Inflammatory macrophage treated with lipopolysaccharide for 1 hour (primary cell): Measurements from ENCODE around the gene ADAMTSL5.
A peak's percentile ranks its signal among the peaks of the same experiment; 100 is the strongest.
"Not testable (repeated sequence)": the region's sequence is repeated elsewhere in the genome, so short reads cannot be mapped to it uniquely, and the experiment has no call there.

Source experiments
- DNase-seq, 2 donors: peaks; one replicate each; pipeline ENCODE4 v3.0.0-alpha.2; 2020 to 2022

ADAMTSL5 gene

DNA sequence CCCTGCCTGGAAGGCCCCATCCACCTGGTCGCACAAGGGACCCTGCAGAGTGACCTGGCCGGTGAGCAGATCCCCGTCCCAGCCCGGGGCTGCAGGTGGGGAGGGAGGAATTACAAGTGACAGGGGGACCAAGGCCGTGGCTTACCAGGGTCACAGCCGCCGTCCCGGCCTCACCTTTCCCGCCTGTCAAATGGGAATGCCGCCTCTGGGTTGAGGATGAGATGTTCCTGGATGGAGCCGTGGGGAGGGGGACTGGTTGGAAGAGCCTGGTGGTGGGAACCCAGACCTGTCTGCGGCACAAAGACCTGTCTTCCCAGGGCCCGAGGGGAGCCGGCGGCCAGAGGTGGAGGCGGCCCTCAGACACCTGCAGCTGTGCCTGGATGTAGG lies 16.6 kb upstream of the ADAMTSL5 start:
- DNase-seq, result no peak

DNA sequence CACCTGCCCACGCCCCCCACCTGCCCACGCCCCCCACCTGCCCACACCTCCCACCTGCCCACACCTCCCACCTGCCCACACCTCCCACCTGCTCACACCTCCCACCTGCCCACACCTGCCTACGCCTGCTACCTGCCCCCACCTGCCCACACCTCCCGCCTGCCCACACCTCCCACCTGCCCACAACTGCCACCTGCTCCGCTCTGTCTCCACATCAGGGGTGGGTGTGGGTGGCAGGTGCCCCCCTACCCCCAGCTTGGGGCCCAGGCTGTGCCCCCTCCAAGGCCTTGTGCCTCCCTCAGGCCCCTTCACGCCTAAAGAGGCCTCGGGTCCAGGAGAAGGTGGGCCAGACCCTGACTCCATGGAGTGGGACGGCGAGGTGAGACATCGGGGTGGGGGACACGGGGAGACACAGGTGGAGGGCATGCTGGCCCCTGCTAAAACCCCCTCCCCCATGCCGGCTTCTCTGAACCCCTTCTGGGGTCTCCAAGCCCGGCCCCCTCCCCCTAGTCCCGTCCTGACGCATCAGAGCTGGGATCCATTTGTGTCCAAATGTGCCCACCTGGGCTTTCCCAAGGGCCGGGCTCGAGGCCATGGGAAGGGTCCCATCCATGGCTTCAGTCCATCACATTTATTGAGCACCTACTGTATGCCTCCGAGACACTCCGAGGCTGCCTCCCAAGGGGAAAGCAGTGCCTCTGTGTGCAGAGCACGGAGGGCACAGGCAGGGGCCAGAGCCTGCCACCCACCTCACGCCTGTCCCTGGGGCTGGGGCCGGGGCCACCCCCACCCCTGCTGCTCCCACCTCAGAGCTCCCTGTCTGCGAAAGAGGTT lies 16.0 kb upstream of the ADAMTSL5 start:
- DNase-seq, result no peak

DNA sequence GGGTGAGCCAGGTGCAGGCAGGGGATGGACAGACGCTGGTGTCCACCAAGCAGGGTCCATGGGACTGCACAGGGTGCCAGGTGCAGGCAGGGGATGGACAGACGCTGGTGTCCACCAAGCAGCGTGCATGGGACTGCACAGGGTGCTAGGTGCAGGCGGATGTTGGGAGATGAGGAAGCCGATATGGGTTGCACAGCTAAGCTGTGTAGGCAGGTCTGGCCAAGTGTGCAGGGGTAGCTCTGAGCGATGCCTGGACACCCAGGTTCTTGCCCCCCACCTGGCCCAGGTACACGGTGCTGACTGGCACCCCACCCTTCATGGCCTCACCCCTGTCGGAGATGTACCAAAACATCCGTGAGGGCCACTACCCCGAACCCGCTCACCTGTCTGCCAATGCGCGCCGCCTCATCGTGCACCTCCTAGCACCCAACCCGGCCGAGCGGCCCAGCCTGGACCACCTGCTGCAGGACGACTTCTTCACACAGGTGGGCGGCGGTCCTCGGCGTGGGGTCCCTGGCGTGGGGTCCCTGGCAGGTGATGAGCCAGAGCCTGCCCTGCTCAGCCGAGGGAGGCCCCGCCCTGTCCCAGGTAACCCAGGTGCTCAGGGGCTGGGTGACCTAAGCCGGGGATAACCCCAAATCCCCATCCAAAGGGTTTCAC lies 15.0 kb upstream of the ADAMTSL5 start:
- DNase-seq, result no peak

DNA sequence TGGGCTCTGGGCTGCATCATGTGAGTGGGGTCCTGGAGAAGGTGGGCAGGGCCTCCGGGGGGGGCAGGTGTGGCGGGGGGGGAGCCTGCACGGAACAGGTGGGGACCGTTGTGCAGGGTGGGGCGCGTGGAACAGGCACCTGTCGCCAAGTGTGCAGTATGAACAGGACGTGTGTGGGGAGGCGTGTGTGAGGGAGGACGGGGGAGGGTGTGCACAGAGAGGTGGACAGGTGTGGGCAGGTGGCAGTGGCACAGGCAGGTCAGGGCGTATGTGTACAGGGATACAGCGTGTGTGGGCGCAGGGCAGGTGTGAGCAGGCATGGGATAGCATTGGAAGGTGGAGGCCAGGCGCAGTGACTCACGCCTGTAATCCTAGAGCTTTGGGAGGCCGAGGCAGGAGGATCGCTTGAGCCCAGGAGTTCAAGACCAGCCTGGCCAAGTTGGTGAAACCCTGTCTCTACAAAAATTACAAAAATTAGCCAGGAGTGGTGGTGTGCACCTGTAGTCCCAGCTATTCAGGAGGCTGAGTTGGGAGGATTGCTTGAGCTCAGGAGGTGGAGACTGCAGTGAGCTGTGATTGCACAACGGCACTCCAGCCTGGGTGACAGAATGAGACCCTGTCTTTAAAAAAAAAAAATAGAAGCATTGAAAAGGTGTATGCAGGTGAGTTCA lies 14.3 kb upstream of the ADAMTSL5 start:
- no peak for DNase-seq

DNA sequence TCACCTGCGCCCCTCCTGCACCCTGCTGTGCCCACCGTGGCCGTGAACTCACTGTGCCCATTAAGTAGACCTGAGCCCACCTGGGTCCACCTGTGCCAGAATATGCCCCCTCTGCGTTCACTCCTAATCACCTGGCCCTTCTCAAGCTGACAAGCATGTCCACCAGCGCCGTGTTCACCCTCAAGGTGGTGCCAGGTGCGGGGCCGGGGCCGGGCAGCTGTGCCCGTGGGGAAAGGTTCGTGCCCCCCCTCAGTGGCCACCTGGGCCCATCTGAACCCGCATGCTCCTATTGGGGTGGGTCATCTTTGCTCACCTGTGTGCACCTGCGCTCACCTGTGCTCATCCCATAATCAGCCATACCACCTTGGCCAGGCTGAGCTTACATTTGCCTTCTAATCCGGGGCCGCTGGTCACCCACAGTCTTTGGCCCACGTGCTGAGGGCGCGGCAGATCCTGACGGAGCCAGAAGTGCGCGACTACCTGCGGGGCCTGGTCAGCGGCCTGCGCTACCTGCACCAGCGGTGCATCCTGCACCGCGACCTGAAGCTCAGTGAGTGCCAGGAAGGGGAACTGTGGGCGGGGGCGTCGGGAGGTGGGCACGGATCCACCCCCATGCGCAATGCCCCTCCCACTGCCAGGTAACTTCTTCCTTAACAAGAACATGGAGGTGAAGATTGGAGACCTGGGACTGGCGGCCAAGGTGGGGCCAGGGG lies 13.4 kb upstream of the ADAMTSL5 start:
- no peak for DNase-seq

DNA sequence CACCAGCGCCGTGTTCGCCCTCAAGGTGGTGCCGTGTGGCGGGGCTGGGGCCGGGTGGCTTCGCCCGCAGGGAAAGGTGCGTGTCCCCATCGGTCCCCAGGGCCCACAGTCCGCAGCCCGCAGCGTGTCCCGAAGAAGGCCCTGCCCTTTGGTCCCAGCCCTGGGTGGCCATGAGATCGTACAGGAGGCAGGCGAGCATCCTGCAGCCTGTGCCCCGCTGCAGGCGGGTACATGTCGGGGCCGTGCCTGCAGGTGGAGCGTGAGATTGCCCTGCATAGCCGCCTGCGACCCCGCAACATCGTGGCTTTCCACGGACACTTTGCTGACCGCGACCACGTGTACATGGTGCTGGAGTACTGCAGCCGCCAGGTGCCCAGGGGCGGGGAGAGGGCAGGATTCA lies 12.5 kb upstream of the ADAMTSL5 start:
- DNase-seq, result no peak

DNA sequence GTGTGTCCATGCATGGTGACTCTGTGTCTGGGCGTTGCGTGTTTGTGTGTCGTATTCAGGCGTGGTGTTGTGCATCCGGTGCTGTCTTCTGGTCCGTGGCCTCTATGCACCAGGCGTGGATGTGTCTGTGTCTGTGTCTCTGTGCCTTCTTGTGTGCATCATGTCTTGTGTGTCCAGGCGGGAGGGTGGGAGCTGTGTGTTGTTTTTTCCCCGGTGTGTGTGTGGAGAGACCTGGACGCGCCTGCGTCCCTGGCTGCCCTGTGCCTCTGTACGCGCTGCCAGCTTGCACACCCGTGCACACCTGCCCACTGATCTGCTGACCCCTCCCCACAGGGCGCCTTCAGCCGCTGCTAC lies 12.1 kb upstream of the ADAMTSL5 start:
- DNase-seq, result no peak

DNA sequence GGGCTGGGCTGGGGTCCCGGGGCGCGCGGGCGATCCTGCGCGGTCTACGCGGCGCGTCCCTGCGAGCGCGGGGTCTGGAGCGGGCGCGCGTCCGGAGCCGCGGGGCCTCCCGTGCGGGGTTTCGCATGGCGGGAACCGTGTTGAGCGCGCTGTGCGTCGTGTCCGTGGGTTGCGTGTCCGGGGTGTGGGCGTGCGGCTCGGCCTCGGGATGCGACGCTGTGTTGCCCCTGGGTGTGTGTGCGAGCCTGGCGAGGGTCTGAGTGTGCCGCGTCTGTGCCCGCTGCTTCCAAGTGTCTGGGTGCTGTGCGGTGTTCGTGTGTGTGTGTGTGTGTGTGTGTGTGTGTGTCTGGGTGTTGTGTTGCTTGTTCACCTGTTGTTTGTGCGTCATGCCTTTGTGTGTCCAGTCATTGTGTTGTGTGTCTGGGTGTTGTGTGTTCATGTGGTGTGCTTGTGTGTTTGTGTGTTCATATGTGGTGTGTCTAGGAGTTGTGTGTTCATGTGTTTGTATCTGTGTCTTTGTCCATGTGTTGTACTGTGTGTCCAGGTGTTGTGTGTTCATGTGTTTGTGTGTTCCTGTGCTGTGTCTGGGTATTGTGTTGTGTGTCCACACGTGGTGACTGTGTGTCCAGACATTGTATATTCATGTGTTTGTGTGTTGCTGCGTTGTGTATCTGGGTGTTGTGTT lies 11.6 kb upstream of the ADAMTSL5 start:
- DNase-seq, result no peak

DNA sequence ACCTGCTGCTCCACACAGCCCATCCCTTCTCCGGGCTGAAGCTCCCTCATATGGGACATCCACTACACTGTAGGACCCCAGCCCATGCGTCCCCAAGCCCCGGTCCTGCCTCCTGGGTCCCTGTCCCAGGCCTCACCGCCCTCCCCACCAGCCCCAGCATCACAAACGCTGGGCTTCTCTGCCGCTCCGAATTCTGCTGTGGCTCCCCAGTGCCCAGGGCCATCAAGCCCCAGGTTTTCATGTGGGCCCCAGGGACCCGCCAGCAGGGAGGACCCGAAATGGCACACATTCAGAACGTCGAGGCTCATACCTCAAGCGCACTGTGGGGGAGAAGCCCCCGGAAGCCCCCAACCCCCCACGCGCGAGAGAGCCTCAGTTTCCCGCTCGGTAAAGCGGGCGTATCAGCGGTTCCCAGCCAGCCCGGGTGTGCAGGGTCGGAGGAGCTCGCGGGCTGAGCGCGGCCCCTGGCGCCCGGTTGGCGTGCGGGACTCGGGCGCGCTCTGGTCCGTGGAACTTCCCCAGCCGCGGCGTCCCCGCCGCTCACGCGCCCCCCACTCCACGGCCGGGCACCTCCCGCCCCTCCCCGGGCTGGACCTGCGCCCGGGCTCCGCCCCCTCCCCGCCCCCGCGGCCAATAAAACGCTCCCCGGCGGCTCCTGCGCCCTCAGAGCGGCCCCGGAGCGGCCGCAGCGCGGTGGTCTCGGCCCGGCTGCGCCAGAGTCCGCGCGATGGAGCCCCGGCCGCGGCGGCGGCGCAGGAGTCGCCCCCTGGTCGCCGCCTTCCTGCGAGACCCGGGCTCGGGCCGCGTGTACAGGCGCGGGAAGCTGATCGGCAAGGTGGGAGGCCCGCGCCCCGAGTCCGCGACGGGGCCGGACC lies 10.8 kb upstream of the ADAMTSL5 start, which contains the start of gene PLK5:
Gene PLK5, plus strand, starts transcription at position 666 of the 875 bp plus-strand sequence. CDS start 2,920 bp downstream, outside the sequence.
- no peak for DNase-seq

DNA sequence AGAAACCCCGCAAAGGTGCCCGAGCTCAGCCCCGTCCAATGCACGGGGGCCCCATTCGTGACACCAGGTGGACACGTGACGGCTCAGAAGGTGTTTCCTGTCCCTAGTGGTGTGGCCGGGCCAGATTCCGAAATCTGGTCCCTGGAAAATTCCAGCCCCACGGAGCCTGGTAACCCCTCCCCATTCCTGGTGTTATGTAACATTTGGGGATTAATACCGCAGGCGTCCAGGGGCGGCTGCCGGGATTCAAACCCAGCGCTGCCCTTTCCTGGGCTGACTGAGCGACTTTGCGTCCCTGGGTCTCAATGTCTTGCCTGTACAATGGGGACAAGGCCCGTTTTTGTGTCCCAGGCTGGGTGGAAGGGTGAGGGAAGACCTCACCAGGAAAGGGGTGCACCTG lies 10.0 kb upstream of the ADAMTSL5 start:
- no peak for DNase-seq

DNA sequence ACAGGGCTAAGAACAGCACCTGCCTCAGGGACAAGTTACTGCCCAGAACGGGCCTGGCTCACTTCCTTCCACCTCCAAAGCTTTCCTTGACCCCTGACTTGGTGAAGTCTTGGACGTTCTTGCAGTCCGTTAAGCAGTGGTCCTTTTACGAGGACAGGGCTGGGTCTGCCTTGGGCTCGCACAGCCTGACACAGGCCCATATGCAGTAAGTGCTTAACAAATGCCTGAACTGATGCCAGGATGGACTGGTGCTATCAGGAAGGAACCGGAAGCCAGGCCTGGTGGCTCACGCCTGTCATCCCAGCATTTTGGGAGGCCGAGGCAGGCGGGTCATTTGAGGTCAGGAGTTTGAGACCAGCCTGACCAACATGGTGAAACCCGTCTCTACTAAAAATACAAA lies 9.2 kb upstream of the ADAMTSL5 start:
- no peak for DNase-seq

DNA sequence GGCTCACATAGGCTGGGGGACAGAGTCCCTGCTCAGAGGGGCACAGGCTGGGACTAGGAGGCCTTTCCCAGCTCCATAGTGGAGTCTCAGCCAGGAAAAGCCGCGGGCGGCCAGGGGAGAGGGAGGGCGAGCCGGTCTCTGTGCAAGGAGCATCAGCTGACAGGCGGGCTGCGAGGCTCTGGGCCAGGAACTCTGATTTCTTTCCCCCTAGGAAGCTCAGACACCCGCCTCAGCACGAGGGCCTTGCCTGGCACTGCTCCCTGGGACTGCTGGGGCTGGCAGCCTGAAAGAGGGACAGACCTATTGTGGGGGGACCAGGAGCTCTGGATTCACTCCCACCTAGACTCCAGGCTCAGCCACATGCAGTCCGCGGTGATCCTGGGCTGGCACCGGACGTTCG lies 8.8 kb upstream of the ADAMTSL5 start:
- no peak for DNase-seq

DNA sequence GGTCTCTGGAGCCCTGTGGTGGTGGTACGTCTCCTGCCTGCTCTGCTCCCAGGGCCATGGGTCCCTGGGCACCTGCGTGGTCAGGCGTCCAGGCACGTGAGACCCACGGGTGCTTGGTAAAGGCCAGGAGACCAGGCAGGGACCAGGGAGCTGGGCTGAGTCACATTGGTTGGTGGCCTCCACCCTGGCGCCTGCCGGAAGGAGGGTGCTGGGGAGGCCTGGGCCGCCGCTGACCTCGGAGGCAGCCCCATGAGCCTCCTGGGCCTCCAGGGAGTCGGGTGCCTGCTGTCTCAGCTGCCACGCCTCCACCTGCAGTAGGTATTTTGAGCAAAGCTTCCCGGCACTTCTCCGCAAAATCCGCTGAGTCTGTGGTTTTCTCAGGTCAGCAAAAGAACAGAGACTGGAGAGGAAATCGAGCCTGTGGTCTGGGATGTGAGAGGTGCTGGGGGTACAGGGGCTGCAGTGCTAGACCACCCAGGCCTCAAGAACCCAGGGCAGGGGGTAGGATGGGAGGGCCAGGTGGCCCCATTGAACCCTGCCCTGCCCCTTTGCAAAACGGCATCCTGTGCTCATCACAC lies 7.5 kb upstream of the ADAMTSL5 start:
- DNase-seq, result no peak

DNA sequence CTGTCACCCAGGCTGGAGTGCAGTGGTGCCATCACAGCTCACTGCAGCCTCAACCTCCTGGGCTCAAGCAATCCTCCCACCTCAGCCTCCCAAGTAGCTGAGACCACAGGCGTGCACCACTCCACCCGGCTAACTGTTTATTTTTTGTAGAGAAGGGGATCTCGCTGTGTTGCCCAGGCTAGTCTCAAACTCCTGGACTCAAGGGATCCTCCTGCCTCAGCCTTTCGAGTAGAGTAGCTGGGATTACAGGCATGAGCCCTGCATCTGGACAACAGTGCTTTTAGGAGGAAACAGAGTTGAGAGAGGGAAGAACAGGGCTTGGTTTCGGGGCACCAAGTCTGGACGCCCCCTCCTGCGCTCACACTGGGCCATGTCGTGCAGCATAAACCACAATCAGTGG lies 7.0 kb upstream of the ADAMTSL5 start:
- DNase-seq, result not testable (repeated sequence)

DNA sequence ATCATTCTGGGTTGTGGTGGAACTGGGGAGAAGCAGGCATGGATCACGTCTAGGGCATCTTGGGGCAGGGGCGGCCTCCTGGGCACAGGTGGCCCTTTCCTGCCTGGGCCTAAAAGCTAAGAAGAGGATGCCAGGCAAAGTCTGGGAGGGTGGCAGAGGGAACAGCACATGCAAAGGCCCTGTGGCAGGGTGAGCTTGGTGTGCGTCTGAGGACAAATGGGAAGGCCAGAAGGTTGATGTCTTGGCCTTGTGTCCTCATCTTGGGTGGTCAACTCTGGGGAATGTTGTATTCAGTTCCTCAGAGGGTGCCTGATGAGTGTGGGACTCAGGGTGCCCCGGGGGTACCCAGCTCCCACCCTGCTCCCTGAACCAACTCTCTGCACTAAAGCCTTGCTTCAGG lies 5.7 kb upstream of the ADAMTSL5 start:
- no peak for DNase-seq

DNA sequence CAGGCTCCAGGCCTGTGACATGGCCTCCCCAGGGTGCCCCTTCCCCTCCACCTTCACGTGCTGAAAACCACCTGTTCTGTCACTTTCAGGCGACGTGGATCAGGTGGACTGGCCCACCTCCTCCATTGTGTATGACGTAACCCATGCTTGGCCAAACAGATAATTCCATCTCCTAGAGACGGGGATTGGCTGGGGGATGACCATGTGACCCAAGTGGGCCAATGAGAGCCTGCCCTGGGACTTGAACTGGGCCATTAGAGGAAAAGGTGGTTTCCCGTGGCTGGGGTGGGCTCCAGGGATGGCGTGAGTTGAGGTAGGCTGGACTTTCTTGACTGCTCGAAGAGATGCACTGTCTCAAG lies 3.6 kb upstream of the ADAMTSL5 start:
- no peak for DNase-seq

DNA sequence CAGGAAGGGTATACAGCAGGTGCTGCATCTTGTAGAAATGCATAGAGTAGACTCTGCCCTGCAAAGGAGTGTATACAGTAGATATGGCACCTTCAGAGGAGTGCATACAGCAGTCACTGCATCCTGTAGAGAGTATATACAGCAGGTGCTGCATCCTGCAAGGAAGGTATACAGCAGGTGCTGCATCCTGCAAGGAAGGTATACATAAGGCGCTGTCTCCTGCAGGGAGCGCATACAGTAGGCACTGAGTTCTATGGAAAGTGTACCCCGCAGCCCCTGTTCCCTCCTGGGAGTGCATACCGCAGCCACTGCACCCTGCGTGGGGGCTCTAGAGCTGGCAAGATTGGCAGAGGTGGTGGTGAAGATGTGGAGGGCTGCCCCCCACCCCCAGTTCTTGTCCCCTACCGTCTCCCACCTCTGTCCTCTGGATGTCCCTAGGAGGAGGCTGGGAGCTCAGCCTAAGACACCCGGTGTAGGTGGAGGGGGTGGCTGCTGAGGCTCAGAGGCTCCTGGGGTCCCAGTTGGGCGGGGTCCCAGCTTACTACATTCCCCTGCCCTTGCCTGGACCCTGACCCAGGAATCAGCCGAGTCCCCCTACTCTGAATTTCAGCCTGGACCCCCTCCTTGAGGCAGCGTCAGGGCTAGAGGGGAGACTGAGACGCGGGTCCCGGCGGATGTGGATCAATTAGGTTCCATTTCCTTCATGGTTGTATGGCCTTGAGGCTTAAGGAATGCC lies 2.3 kb upstream of the ADAMTSL5 start:
- DNase-seq, result no peak

DNA sequence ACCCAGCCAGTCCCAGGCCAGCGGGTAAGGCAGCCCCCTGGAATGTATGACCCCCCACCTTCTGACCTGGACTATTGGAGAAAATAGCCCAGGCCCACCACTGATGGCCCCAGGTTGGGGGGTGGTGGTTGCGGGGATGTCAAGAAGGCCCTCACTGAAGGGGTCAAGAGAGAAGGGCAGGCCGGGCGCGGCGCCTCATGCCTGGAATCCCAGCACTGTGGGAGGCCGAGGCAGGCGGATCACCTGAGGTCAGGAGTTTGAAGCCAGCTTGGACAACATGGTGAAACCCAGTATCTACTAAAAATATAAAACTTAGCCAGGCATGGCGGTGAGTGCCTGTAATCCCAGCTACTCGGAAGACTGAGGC lies 1.5 kb upstream of the ADAMTSL5 start:
- no peak for DNase-seq

DNA sequence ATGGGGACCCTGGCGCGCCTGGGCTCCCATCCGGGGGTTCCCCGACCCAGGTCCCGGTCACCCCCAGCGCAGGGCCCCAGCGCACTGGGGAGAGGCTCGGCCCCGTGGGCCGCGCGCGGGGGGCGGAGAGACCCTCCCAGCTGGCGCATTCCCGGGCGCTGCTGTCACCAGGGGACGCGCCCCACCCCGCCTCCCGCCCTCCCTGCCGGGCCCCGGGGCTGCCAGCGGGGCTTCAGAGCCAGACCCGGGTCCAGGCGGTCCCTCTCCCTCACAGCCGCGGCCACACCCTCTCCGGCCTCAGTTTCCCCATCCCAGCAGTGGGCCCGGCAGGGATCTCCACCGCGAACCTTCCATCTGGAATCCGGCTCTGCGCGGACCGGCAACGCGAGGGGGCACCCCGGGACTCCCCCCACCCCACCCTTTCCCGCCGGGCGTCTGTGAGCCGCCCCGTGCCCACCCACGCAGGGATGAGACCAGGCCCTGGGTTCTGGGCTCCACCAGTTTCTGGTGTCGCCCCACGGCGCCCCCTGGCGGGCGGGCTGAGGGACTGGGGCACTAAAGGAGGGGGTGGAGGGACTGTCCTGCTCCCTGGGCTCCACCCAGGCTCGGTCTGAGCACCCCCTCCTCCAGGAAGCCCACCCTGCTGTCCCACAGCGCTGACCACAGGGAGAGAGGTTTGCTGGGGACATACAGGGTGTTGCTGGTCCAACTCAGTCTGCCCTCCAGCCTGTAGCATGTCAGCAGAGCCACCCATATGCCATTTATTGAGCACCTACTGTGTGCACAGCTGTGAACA lies 878 bp upstream of the ADAMTSL5 start:
- peak; percentile 54 to 67 for DNase-seq
